Bronchial epithelial cell (primary cell): Measurements from ENCODE around the gene CNTNAP2. TPM values are rescaled to one million over a fixed set of nuclear protein-coding genes. Genes with fewer than 3 reads are reported as not detected.

Source experiments
- DNase-seq: peaks from one replicate; pipeline ENCODE4 v3.0.0-alpha.2; 2010; ENCODE audit warnings: low read depth
- FAIRE-seq: peaks from 2 replicates; lab custom pipeline; 2011; peaks lifted over from hg19 to GRCh38; lab: Jason Lieb, UNC
- H3K27me3 ChIP-seq: 2 replicates; pipeline ENCODE4 v1.5.1; 2011; ENCODE audit warnings: low read length; ENCODE audit not compliant: control insufficient read depth, insufficient read depth
- H3K36me3 ChIP-seq: 2 replicates; pipeline ENCODE4 v1.5.1; 2011; ENCODE audit warnings: low read length; ENCODE audit not compliant: control insufficient read depth, insufficient read depth
- H3K4me3 ChIP-seq: 2 replicates; pipeline ENCODE4 v1.5.1; 2011; ENCODE audit warnings: mild to moderate bottlenecking, low read depth, low read length, control low read depth
- CTCF ChIP-seq: IDR thresholded peaks from 2 replicates; pipeline ENCODE4 v1.5.1; 2011; ENCODE audit warnings: mild to moderate bottlenecking, moderate library complexity, low read length, control low read depth, inconsistent platforms; ENCODE audit not compliant: insufficient read depth, severe bottlenecking
- total RNA-seq: library from RNA; depleted of rRNA; stranded (reverse); fragments of >200 nt; gene quantifications from 2 replicates; pipeline ENCODE4 v1.2.1, GENCODE V29; 2014

CNTNAP2 gene
- total RNA-seq, 1 donor from 2014 or later = 0.26 TPM

DNA sequence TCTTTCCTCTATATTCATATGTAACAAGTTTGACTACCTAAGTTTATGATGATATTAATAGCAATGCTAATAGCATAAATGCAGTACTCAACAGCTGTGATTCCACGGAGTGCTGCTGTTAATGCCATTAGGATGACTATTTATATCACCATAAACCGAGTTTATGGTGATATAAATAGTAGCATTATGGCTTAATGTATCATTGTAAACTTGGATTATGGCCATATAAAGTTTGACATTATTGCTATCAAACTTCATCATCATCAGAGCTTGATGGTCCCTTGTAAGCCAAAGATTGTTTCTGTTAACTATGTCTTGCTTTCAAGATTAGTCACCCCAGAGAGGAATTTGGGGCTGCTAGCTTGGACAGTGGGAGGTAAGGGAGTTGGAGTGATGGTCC, 1861.6 kb downstream of the CNTNAP2 start:
- no peak overlapping the region for H3K4me3 ChIP-seq
- H3K36me3 ChIP-seq = no peaks in the 10 kb centered on the region
- DNase-seq = no peak
- no peak for TF ChIP-seq CTCF
- no peak for FAIRE-seq
- H3K27me3 ChIP-seq = no peaks in the 10 kb centered on the region

DNA sequence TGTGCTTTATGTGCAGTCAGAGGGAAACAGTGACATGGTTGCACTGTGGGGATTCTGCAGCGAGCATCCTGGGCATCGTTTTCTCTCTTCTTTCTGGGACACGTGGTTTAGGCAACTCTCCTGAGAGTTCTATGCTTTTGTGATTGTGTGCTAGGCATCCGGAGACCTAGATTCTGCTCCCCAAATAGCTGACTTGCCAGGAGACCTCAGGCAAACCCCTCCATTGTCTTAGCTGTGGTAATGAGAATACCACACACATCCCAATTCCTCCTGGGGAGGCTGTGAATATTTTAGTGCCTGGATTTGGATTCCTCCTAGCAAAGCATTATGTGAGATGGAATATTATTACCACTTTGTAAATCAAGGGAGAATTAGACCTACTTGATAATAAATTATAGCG, 1862.0 kb downstream of the CNTNAP2 start:
- TF ChIP-seq CTCF = no peak
- Histone ChIP-seq H3K4me3 (no peak overlapping the region), H3K36me3 (no peaks in the 10 kb centered on the region), H3K27me3 (no peaks in the 10 kb centered on the region)
- DNase-seq = no peak
- FAIRE-seq = no peak

- Histone ChIP-seq H3K4me3 (no peak overlapping the region), H3K27me3 (no peaks in the 10 kb centered on the region), H3K36me3 (no peaks in the 10 kb centered on the region)
- no peak for DNase-seq
- TF ChIP-seq CTCF = no peak
- no peak for FAIRE-seq
These were observed 1864.5 kb downstream of the CNTNAP2 start for GRCh38 chr7:147980826-147981813.

GRCh38 chr7:147982307-147982706, 1865.7 kb downstream of the CNTNAP2 start:
- H3K36me3 ChIP-seq = no peaks in the 10 kb centered on the region
- no peak for TF ChIP-seq CTCF
- FAIRE-seq (no peak), DNase-seq (no peak)
- H3K27me3 ChIP-seq = no peaks in the 10 kb centered on the region
- H3K4me3 ChIP-seq = no peak overlapping the region

GRCh38 chr7:147984265-147984664, 1867.7 kb downstream of the CNTNAP2 start:
- TF ChIP-seq CTCF = no peak
- no peak for FAIRE-seq
- no peak overlapping the region for H3K4me3 ChIP-seq
- H3K36me3 ChIP-seq = no peaks in the 10 kb centered on the region
- no peaks in the 10 kb centered on the region for H3K27me3 ChIP-seq
- no peak for DNase-seq
